ENCODE data around the gene AXIN1.
A peak's percentile ranks its signal among the peaks of the same experiment; 100 is the strongest.
"Not testable (repeated sequence)": the region's sequence is repeated elsewhere in the genome, so short reads cannot be mapped to it uniquely, and the experiment has no call there.

Gene AXIN1

DNA sequence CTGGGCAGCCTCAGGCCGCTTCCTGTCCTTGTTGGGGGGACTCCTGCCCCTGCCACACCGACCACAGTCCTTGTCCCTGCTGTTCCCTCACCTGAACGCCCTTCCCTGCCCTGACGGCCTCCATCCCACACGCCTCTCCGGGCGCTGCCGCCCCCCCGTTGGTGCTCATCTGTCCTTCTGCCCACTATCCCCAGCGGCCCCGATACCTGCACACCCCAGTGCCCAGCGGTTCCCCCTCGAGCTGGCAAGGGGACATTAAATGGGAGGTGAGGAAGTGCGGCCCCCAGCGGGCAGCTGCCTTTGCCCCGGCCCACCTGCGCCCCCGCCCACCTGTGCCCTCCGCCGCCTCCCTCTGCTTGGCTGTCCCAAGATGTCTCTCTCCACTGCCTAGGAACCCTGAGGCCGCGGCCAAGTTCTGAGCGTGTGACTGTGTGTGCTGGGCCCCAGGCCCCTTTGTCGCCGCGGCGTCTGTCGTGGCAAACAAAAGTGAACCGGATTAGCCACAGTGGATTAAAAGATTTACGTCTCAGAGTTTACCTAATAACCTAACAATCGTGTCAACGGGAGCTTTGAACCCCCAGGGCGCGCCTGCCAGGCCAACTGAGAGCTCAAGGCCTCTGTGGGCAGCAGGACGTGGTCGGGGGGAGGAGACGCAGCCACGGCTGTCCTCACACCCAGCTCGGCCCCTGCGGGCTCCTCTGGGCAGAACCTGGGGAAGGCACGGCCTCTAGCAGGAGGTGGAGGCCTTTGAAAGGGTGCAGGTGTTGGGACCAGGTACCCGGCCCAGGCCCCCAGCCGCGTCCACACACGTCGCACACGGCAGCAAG is 7.6 kb upstream of the AXIN1 start:
- DNase-seq (ENCODE audit: extremely low spot score, insufficient read length, low read depth), result no peak
- no peak for FAIRE-seq

DNA sequence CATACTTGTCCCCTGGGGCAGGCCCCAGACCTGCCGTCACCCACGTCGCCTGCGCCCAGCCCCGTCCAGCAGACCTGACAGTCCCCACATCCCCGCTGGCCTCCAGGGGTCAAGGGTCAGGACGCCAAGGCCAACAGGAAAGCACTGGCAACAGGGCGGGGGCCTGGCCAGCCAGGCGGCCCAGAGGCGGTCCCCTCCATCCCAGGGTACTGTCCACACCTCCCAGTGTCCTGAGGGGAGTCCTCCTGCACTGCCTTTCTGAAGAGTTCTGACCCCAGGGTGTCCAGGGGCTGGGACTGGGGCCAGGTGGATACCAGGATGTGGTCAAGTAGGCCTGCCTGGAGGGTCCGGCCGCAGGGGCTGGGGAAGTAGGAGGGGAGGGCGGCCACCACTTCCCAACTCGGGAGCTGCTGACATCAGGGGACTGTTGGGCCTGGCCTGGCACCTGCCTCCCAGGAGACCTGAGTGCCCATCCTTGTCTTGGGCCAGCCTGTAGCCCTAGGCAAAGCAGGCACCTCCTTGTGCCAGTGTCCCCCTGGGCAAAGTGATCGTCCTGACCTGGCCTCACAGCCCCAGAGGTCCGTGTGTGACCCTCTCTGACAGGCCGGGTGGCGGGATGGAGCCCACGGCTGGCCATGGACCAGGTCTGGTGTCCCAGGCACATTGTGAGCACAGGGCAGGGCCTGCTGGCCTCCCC is 6.7 kb upstream of the AXIN1 start:
- DNase-seq (ENCODE audit: extremely low spot score, insufficient read length, low read depth) (no peak), FAIRE-seq (no peak)

DNA sequence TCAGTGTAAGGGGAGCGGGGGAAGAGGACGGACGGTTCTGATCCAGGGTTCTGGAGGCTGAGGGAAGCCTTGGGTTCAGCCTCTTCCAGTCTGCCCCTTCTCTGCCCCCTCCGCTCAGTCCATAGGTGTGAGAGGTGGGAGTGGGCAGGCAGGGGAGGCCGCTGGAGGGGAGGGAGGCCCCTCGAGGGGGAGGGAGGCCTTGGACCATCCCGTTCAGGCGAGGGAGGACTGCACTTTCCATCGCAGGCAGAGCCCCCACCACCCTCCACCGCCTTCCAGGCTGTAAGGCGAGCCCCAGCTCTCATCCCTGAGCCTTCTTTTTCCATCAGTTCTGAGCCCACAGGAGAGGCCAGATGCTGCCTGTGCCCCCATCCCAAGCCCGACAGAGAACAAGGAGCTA is 4.2 kb upstream of the AXIN1 start:
- FAIRE-seq (no peak), DNase-seq (ENCODE audit: extremely low spot score, insufficient read length, low read depth) (no peak)

DNA sequence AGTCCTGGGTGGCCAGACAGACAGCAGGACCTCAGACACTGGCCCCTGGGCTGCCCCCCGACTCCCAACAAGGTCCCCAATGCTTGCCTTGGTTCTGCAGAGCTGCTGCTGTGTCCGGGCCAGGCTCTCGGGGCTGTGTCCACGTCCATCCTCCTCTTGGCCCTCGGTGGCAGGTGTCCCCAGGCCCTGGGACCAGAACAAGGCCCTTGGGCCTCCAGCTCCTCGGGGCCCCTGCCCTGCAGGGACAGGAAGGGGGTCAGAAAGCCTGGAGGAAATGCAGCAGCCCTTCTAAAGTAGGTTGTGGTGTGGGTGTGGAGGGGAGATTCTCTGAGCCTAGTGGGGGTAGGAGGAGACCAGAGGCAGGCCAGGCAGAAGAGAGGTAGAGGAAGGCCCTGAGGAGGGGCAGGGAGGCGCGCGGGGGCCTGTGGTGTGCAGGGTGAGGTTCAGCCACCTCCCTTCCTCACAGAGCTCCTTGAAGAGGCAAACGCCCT is 2.5 kb upstream of the AXIN1 start:
- no peak for DNase-seq (ENCODE audit: extremely low spot score, insufficient read length, low read depth)

DNA sequence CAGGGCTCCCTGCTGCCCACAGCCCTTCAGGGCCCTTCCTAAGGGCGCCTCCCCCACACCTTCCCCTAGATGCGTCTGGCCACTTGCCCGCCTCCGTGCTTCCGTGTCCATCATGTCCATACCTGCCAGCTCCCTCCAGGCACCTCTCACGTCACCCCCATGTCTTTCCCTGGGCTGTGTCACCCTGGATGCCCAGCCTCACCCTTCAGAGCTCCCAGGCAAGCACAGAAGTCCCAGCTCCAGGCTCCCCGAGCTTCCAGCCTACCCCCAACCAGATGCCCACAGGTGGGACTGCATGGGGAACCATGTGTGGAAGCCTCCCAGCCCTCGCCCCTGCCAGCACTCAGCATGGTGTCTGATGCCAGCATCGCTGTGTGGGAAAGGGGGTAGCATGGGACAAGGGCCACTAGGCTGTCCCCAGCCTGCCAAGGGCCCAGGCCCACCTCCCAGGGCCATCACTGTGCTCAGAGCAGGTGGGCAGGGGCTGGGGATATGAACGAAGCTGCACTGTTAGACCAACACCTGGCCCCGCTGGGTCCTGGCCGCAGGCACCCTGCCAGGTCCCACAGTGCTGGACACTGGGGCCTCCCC is 1.9 kb upstream of the AXIN1 start:
- no peak for FAIRE-seq
- no peak for DNase-seq (ENCODE audit: extremely low spot score, insufficient read length, low read depth)

More for the DNA sequence above, 2.5 kb upstream of the AXIN1 start:
- no peak for FAIRE-seq

DNA sequence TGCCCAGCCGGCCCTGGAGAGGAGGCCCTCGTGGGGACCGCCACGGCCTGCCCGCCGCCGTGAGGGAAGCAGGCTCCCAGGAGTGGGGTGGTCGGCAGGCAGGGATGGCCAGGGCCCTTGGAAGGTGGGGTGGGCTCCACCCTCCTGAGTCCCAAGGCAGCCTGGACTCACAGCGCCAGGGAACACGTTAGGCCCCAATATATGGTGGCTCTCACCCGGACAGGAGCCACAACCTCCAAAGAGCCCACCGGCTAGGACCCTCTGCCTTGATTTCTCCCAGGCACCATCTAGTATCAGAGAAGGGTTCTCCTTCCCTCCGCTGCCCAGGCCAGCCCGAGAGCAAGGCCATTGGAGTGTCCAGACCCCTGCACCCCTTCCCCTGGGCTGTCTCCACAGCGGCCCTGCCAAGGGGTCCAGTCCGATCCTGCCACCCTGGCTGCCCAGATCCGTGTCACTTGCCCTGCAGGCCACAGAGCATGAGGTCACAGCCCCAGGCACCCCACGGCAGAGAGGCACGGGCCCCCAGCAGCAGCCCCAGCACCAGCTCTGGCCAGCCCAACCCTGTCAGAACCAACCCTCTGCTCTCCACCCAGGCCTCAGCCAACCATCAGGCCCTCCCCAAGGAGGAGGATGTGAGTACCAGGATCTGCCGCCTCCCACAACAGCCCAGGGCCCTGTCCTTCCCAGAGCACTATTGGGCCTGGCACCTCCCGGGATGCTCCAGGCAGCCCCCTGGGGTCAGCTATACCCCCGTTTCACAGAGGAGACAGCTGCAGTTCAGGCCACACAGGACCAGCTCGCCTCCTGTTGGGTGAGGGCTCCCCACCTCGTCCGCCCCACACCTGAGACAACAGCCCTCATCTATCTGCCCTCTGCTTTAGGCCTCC is 1.1 kb upstream of the AXIN1 start:
- DNase-seq (ENCODE audit: extremely low spot score, insufficient read length, low read depth) (no peak), FAIRE-seq (no peak)

DNA sequence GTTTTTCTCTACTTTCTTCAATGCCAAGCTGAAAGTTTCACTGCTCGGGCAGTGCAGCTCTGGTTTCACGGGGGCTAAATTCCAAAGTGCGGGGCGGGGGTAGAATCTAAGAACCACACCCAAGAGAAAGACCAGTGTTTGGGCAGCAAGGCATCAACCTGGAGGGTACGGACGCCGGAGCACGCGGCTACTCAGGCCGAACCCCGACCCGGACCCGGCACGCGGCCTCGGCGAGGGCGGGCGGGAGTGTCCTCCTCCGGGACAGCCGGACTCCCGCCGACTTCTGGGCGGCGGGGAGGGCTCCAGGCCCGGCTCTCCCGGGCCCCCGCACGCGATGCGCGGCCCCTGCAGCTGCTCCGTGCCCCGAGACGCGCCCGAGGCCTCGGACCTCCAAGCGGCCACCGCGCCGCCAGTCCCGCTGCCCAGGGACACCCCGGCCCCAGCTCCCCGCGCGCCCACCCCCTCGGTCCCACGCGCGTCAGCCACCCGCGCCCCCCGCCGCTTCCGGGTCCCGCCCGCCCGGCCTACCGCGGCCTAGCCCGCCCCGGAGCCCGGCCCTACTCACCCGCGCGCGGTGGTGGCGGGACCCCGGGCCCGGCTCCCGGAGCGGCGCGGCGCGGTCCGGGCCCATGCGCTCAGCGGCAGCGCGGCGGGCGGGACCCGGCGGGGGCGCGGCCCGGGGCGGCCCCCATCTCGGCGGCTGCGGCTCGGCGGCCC is 561 bp downstream of the AXIN1 start:
- DNase-seq (ENCODE audit: extremely low spot score, insufficient read length, low read depth) (no peak), FAIRE-seq (no peak)

DNA sequence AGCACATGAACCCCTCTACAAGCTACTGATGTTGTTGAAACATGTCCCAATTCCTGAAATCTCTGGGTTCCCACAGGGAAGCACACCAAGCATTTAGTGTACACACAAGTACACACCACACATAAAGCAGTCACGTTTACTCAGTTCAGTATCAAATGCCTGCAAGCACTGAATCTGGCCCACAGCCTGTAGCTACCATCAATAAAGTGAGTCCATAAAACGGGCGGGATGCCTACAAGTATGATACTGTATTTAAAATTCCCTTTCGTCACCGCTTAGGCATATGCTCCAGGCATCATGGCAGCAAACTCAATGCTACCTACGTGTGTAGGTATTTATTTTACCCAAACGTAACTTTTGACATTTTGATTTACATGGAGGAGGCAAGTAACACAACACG is 2.3 kb downstream of the AXIN1 start:
- FAIRE-seq, result no peak
- DNase-seq (ENCODE audit: extremely low spot score, insufficient read length, low read depth), result no peak

DNA sequence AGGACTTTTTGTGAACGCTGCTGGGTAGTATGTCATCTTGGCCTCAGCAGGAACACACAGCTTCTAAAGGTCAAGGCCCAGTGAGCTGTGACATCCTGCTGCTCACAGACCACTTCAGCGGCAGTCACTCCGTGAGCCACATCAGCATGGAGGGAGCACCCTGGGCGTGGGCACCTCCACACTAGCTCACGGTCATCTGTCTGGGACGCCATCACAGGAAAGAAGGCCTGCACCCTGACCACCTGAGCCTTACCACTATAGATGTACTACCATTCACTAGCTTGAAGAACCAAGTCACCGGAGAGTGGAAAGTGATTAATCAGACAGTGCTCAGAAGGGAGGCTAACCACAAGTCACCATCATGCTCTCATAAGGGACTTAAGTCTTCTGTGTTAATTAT is 3.3 kb downstream of the AXIN1 start:
- DNase-seq (ENCODE audit: extremely low spot score, insufficient read length, low read depth), result peak; percentile 52
- peak; percentile 87 for FAIRE-seq

DNA sequence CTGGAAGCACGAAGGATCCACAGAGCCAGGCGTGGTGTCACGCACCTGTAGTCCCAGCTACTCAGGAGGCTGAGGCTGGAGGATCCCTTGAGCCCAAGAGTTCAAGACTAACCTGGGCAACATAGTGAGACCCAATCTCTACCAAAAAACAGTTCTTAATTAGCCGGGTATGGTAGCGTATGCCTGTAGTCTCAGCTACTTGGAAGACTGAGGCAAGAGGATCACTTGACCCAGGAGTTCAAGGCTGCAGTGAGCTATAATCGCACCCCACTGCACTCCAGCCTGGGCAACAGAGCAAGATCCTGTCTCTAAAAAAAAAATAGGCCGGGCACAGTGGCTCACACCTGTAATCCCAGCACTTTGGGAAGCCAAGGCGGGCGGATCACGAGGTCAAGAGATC is 4.0 kb downstream of the AXIN1 start:
- not testable (repeated sequence) for FAIRE-seq; DNase-seq (ENCODE audit: extremely low spot score, insufficient read length, low read depth)

DNA sequence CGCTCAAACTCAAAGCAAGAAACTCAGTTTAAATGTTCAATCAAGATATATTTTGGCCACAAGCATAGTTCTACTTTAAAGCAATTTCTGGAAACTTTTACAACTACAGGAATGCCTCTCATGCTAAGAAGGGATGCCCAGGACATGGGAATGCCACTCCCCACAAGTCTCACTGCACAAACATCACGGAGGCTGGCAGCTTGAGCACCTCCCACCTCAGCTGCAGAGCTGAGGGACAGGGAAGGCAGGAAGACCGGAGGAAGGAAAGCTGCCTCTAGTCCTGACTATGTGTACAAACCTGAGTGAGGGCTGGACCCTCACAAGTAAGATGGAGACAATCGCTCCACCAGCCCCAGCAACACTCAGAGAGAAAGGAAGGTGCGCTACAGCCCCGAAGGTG is 5.3 kb downstream of the AXIN1 start:
- FAIRE-seq, result no peak
- no peak for DNase-seq (ENCODE audit: extremely low spot score, insufficient read length, low read depth)

DNA sequence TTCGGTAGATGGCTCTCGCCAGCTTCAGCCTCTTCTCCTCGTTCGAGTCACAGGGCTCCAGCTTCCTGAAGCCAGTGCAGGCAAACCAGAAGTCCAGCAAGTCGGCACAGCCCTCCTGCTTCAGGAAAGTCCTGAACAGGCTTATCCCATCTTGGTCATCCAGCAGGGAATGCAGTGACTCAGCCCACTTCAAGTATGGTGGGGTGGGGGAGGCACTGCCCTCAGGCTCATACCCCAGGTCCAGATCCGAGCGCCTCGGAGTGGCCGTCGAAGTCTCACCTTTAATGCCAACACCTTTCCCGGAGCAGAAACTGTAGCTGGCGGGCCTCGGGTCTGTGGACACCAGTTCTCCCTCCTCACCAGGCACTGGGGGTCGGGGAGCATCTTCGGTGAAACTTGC is 5.9 kb downstream of the AXIN1 start:
- DNase-seq (ENCODE audit: extremely low spot score, insufficient read length, low read depth), result no peak
- FAIRE-seq, result no peak

DNA sequence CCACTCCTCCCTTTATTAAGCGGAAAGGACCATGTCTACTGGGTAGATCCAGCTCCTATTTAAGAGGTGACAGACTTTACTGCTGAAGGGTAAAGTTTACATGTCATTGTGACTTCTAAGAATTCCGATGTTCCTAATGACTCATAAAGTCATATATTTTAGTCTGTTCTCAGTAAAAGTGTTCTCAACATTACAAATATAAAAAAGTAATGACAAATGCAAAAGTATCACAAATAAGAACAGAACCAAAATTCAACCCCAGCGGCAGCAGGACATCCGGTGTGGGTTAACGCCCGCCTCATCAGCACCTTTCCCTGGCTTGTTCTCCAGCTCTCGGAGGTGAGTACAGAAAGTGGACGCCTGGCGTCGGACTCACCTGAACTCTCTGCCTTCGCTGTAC is 6.8 kb downstream of the AXIN1 start:
- no peak for FAIRE-seq
- DNase-seq (ENCODE audit: extremely low spot score, insufficient read length, low read depth), result no peak

DNA sequence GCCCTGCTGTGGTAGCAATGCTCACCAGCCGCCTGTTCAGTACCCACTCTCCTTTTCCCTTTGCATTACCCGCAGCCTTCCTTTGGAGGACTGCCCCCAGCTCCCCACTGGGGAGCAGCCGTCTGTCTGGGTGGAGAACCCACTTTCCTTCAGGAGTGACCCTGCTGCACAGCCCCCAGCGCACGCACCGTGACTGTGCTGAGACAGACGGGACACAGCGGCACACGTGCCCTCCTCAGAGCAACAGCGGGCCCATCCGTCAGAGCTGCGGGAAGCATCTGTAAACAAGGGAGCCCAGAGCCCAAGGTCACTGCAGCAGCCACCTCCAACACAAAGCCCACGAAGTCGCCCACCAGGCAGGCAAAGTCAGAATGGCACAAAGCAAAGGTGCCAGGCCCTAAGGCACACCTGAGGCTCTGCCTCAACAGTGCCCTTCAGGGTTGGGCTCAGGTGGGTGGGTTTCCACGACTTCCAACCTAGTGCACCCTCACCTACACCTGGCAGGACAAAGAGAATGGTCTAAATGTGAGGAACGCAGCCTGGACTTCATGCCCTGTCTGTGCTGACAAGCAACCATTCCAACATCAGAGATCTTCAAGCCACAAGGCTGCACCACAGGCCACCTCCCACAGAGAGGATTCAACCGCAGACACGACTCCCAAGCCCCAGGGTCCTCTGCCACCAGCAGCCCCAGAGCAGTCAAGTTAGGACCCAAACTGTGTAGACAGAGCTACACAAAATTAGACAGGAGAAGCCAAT is 9.9 kb downstream of the AXIN1 start:
- FAIRE-seq (no peak), DNase-seq (ENCODE audit: extremely low spot score, insufficient read length, low read depth) (no peak)

DNA sequence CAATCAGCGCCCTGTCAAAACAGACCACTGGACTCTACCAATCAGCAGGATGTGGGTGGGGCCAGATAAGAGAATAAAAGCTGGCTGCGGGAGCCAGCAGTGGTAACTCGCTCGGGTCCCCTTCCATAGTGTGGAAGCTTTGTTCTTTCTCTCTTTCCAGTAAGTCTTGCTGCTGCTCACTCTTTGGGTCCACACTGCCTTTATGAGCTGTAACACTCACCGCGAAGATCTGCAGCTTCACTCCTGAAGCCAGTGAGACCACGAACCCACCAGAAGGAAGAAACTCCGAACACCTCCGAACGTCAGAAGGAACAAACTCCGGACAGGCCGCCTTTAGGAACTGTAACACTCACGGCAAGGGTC is 10.6 kb downstream of the AXIN1 start:
- DNase-seq (ENCODE audit: extremely low spot score, insufficient read length, low read depth); FAIRE-seq: not testable (repeated sequence)

DNA sequence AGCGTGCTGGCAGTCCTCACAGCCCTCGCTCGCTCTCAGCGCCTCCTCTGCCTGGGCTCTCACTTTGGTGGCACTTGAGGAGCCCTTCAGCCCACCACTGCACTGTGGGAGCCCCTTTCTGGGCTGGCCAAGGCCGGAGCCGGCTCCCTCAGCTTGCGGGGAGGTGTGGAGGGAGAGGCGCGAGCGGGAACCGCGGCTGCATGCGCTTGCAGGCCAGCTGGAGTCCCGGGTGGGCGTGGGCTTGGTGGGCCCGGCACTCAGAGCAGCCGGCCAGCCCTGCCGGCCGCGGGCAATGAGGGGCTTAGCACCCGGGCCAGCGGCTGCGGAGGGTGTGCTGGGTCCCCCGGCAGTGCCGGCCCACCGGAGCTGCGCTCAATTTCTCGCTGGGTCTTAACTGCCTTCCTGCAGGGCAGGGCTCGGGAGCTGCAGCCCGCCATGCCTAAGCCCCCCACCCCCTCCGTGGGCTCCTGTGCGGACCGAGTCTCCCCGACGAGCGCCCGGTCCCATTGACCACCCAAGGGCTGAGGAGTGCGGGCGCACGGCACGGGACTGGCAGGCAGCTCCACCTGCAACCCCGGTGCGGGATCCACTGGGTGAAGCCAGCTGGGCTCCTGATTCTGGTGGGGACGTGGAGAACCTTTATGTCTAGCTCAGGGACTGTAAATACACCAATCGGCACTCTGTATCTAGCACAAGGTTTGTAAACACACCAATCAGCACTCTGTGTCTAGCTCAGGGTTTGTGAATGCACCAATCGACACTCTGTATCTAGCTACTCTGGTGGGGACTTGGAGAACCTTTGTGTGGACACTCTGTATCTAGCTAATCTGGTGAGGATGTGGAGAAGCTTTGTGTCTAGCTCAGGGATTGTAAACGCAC is 11.2 kb downstream of the AXIN1 start:
- DNase-seq (ENCODE audit: extremely low spot score, insufficient read length, low read depth); FAIRE-seq: not testable (repeated sequence)

DNA sequence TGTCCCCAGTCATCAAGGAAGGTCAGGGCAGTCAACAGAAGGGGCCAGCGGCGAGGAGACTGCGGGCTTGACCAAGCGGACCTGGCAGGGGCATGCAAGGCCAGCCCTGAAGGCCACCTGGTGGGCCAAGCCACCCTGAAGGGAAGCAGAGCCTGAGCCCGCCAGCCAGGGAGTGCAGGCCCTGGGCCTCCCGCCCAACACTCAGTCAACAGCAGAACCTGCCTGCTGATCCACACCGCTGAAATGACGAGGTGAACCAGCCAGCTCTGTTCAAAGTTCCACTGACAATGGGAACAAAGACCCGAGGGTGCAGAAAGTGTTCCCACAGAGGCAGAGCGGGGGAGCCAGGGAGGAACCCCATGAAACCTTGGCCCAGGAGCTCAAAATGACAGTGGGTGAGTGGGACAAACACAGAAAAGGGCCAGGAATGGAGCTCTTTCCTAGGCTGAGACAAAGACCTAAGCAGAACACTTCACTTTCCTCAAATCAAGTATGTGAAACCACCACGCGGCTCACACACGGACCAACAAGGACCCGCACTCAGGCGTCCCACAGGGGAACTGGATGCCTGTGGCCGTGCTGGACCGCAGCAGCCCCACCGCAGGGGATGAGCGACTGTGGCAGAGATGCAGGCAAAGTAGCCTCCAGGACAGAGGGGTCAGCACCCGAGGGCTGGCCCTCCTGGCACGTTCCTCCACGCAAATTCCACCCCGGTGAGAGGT is 12.0 kb downstream of the AXIN1 start:
- FAIRE-seq, result no peak

More for the DNA sequence above, 12.0 kb downstream of the AXIN1 start:
- DNase-seq (ENCODE audit: extremely low spot score, insufficient read length, low read depth), result no peak

Measured in GM18507 (cell line).